Fibroblast of lung (primary cell): ENCODE data around the gene CHEK1.
"Not testable (repeated sequence)": the region's sequence is repeated elsewhere in the genome, so short reads cannot be mapped to it uniquely, and the experiment has no call there.

Experiments used
- EZH2 ChIP-seq: IDR thresholded peaks from 2 replicates; pipeline ENCODE4 v1.5.1; 2012; ENCODE audit warnings: low read length, control low read depth, mild to moderate bottlenecking; ENCODE audit errors: missing control alignments
- TF ChIP-seq, protein P1 (sequence below), 2 donors: IDR thresholded peaks in 1 of 2; conservative IDR thresholded peaks in 1 of 2; 1 replicate in 1 of 2; 2 replicates in 1 of 2; pipeline ENCODE4 v1.5.1; 2011 to 2012; ENCODE audit warnings: low read length in 2 of 2, control low read depth in 1 of 2, inconsistent platforms in 1 of 2, low read depth in 1 of 2, mild to moderate bottlenecking in 1 of 2

- not testable (repeated sequence) for TF ChIP-seq EZH2
- TF ChIP-seq, protein P1, sequence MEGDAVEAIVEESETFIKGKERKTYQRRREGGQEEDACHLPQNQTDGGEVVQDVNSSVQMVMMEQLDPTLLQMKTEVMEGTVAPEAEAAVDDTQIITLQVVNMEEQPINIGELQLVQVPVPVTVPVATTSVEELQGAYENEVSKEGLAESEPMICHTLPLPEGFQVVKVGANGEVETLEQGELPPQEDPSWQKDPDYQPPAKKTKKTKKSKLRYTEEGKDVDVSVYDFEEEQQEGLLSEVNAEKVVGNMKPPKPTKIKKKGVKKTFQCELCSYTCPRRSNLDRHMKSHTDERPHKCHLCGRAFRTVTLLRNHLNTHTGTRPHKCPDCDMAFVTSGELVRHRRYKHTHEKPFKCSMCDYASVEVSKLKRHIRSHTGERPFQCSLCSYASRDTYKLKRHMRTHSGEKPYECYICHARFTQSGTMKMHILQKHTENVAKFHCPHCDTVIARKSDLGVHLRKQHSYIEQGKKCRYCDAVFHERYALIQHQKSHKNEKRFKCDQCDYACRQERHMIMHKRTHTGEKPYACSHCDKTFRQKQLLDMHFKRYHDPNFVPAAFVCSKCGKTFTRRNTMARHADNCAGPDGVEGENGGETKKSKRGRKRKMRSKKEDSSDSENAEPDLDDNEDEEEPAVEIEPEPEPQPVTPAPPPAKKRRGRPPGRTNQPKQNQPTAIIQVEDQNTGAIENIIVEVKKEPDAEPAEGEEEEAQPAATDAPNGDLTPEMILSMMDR (conservative IDR thresholded peaks at IDR 0.05 in 1 of 2, IDR thresholded peaks at IDR 0.05 in 1 of 2; ENCODE audit: low read depth in 1 of 2, low read length in 2 of 2) = not testable (repeated sequence)
Measured at GRCh38 chr11:125577181-125577580, 47.8 kb upstream of the CHEK1 start.
